Kidney (tissue), 14 donors: Measurements from ENCODE around the gene POLE2. TPM values are rescaled to one million over a fixed set of nuclear protein-coding genes. Genes with fewer than 3 reads are reported as not detected.

Experiments
- DNase-seq, 5 donors: peaks; one replicate each; pipeline ENCODE4 v3.0.0-alpha.2; 2013 to 2020
- FAIRE-seq: peaks from 2 replicates; lab custom pipeline; 2012; peaks lifted over from hg19 to GRCh38; lab: Jason Lieb, UNC
- H3K27ac ChIP-seq, 2 donors: one replicate each; pipeline ENCODE4 v1.7.0; 2013; ENCODE audit warnings: low read depth in 2 of 2, low read length in 2 of 2, inconsistent platforms in 1 of 2
- H3K27me3 ChIP-seq: one replicate; pipeline ENCODE4 v1.7.1; 2013; ENCODE audit warnings: low read length, inconsistent platforms; ENCODE audit not compliant: control insufficient read depth, insufficient read depth
- H3K36me3 ChIP-seq, 3 donors: one replicate each; pipeline versions ENCODE4 v1.7.0 to v1.7.1; 2013; ENCODE audit warnings: low read length in 3 of 3, control low read depth in 1 of 3, inconsistent platforms in 1 of 3; ENCODE audit not compliant: insufficient read depth in 3 of 3, control insufficient read depth in 2 of 3
- H3K4me1 ChIP-seq, 3 donors: one replicate each; pipeline versions ENCODE4 v1.7.0 to v1.7.1; 2013; ENCODE audit warnings: low read length in 3 of 3, inconsistent platforms in 1 of 3, low read depth in 1 of 3; ENCODE audit not compliant: control insufficient read depth in 2 of 3, insufficient read depth in 2 of 3
- H3K4me3 ChIP-seq, 3 donors: one replicate each; pipeline versions ENCODE4 v1.7.0 to v1.8.1; 2013; ENCODE audit warnings: low read length in 3 of 3, control low read depth in 1 of 3, inconsistent platforms in 1 of 3
- H3K9ac ChIP-seq, 3 donors: one replicate each; pipeline versions ENCODE4 v1.7.0 to v1.7.1; 2013; ENCODE audit warnings: low read length in 3 of 3, control low read depth in 1 of 3, inconsistent platforms in 1 of 3
- H3K9me3 ChIP-seq, 3 donors: one replicate each; pipeline versions ENCODE4 v1.7.0 to v1.7.1; 2013; ENCODE audit warnings: low read length in 3 of 3, control low read depth in 1 of 3, inconsistent platforms in 1 of 3; ENCODE audit not compliant: control insufficient read depth in 2 of 3, insufficient read depth in 1 of 3
- CTCF ChIP-seq: IDR thresholded peaks from 3 replicates; pipeline ENCODE4 v1.5.1; 2012; ENCODE audit warnings: mild to moderate bottlenecking, moderate library complexity, borderline replicate concordance; ENCODE audit not compliant: insufficient read depth; ENCODE audit errors: extremely low read depth
- intact Hi-C: fragments of 100-400 bp; cut with DNase I; formaldehyde crosslinking; loops from one replicate; pipeline ENCODE4 v1.11.1; 2022
- polyA plus RNA-seq: library from polyadenylated mRNA; stranded (reverse); fragments of 350-450 nt; fragmentation: Illumina TruSeq; extraction: RNeasy Lipid Tissue Mini Kit (QIAGEN cat#74804); gene quantifications from one replicate; pipeline ENCODE4 v1.2.3, GENCODE V29; 2014; ENCODE audit warnings: low read depth, low replicate concordance; ENCODE audit not compliant: insufficient read depth
- total RNA-seq: library from RNA; stranded (reverse); fragmentation: NEBNext Ultra II Directional; extraction: Animal tissue kit (Norgen Biotek cat#: 25700); gene quantifications from one replicate; pipeline ENCODE4 v1.2.1, GENCODE V29; 2021
- donor health status: control.
- donor health status: control.
- donor health status: control.
- donor health status: control.
- donor health status: control.
- donor health status: DM: yes; HTN: yes; CAD: no.
- donor health status: Normal renal cell carcinoma (clear cell type).

The POLE2 gene
- total and polyA plus RNA-seq, 2 donors from 2014 or later, result 0.58 to 2.6 TPM

DNA sequence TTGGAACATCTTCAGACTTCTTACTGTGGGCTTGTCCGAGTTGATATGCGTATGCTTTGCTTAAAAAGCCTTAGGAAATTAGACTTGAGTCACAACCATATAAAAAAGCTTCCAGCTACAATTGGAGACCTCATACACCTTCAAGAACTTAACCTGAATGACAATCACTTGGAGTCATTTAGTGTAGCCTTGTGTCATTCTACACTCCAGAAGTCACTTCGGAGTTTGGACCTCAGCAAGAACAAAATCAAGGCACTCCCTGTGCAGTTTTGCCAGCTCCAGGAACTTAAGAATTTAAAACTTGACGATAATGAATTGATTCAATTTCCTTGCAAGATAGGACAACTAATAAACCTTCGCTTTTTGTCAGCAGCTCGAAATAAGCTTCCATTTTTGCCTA lies 80.4 kb downstream of the POLE2 start:
- H3K27me3 ChIP-seq, result no peaks in the 10 kb centered on the region
- no peak overlapping the region for H3K27ac ChIP-seq
- no peaks in the 10 kb centered on the region for H3K9me3 ChIP-seq
- intact Hi-C loops, result no loop called here
- no peak for FAIRE-seq
- no peak overlapping the region for H3K4me3 ChIP-seq
- no peak overlapping the region for H3K9ac ChIP-seq
- no peak for DNase-seq
- H3K36me3 ChIP-seq, result no peaks in the 10 kb centered on the region
- no peaks in the 10 kb centered on the region for H3K4me1 ChIP-seq
- TF ChIP-seq CTCF, result no peak

DNA sequence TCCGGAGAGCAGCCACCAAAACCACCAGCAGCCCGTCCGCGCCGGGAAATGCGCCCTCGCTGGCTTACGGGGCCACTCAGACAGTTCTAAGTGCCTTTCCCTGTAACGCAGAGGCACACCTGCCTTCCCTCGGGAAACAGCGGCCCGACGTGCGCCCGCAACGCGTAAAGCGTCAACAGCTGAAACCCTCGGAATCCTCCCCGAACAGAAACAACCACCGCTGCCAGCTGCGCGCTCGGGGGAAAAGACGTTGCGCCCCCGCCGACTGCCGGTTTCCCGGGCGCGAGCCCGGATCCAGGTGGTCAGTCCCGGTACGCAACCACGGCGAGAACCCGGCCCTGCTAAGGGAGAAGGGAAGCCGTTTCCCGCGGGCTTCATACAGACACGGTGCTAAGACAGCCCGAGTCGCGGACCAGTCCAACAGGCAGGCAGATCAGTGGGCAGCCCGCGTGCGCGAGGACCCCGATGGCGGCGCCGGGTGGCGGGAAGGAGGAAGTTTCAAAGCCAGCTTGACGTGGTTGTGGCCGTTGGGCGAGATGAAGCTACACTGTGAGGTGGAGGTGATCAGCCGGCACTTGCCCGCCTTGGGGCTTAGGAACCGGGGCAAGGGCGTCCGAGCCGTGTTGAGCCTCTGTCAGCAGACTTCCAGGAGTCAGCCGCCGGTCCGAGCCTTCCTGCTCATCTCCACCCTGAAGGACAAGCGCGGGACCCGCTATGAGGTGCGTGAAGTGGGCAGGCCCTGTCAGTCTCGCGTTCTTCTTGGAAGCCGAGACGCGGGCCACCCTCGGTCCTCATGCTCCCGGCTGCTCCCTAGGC lies 89.3 kb downstream of the POLE2 start, which contains the start of gene LRR1:
TSS of gene LRR1 (plus strand) at position 456 of the 816 bp plus-strand sequence. CDS start at position 537, 81 bp downstream.
- no peaks in the 10 kb centered on the region for H3K36me3 ChIP-seq
- peak within 1 kb of the TSS; percentile 95 to 97 for H3K27ac ChIP-seq
- H3K9me3 ChIP-seq, result no peaks in the 10 kb centered on the region
- TF ChIP-seq CTCF, result no peak
- intact Hi-C loops, result no loop called here
- FAIRE-seq, result no peak
- no peaks in the 10 kb centered on the region for H3K27me3 ChIP-seq
- H3K4me3 ChIP-seq, result peak within 1 kb of the TSS; percentile 92 to 97 (median 96)
- H3K4me1 ChIP-seq, result peaks cover 0 to 3% (median 0%) of the 10 kb centered on the region in 3 donors
- DNase-seq, result peak; percentile 91 to 95 (median 93)
- peak within 1 kb of the TSS; percentile 75 to 99 (median 89) for H3K9ac ChIP-seq

DNA sequence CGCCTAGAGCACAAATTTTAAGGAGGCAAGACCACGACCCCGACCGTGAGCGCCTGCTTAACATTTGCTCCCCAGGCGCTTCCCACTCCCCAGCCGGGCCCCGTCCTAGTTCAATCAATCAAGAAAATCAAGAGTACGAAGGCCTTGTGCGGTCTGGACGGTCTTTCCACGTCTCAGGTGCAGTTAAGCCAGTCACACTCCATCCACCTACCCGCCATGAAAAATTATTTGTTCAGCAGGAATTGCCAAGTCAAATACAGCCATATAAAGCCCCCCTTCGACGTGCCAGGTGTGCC lies 89.9 kb downstream of the POLE2 start:
- Histone ChIP-seq H3K9ac (peak overlapping the region; percentile 75 to 99 (median 89)), H3K36me3 (no peaks in the 10 kb centered on the region), H3K9me3 (no peaks in the 10 kb centered on the region), H3K27me3 (no peaks in the 10 kb centered on the region), H3K4me3 (peak overlapping the region; percentile 92 to 97 (median 96)), H3K4me1 (peaks cover 0 to 3% (median 0%) of the 10 kb centered on the region in 3 donors), H3K27ac (peak overlapping the region; percentile 95 to 97)
- TF ChIP-seq CTCF, result no peak
- intact Hi-C loops, result no loop called here
- no peak for DNase-seq
- FAIRE-seq, result no peak
